ENCODE measurements around the gene ROBO2. TPM values are rescaled to one million over a fixed set of nuclear protein-coding genes. Genes with fewer than 3 reads are reported as not detected.

Gene ROBO2
- polyA plus RNA-seq, 1 donor from 2014 or later = 55.5 TPM

DNA sequence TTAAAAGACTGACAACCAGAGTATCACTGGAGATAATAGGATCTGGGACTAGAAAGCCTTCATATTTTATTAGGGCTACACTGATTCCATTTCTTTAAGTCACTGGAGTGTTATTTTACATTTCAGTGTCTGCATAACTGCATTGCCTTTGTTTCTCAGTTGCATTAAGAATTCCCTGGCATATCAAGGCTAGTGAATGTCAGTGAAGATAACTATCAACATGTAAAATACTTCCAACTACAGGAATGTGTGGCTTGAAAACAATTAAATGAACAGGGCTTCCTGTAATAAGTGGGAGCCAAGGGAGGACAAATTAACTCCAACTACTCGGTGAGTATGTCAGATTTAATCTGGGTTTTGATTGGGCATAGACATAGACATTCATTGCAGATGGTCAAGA, 628.5 kb downstream of the ROBO2 start:
- TF ChIP-seq, protein P1, sequence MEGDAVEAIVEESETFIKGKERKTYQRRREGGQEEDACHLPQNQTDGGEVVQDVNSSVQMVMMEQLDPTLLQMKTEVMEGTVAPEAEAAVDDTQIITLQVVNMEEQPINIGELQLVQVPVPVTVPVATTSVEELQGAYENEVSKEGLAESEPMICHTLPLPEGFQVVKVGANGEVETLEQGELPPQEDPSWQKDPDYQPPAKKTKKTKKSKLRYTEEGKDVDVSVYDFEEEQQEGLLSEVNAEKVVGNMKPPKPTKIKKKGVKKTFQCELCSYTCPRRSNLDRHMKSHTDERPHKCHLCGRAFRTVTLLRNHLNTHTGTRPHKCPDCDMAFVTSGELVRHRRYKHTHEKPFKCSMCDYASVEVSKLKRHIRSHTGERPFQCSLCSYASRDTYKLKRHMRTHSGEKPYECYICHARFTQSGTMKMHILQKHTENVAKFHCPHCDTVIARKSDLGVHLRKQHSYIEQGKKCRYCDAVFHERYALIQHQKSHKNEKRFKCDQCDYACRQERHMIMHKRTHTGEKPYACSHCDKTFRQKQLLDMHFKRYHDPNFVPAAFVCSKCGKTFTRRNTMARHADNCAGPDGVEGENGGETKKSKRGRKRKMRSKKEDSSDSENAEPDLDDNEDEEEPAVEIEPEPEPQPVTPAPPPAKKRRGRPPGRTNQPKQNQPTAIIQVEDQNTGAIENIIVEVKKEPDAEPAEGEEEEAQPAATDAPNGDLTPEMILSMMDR (IDR thresholded peaks at IDR 0.05; ENCODE audit: poor library complexity, severe bottlenecking) = no peak
- TF ChIP-seq REST (IDR thresholded peaks at IDR 0.05; ENCODE audit: borderline replicate concordance) = no peak
- TF ChIP-seq RAD21 (conservative IDR thresholded peaks at IDR 0.05) = peak; percentile 32
- H3K4me3 ChIP-seq (ENCODE audit: low read length) = peak overlapping the region; percentile 17
- H3K9me3 ChIP-seq (ENCODE audit: low read length) = no peaks in the 10 kb centered on the region
- peak overlapping the region; percentile 63 for H3K27ac ChIP-seq (ENCODE audit: low read length)
- no peaks in the 10 kb centered on the region for H3K36me3 ChIP-seq (ENCODE audit: insufficient read depth, low read length)
- no peaks in the 10 kb centered on the region for H3K9me2 ChIP-seq (ENCODE audit: insufficient read depth, low read length)
- no peaks in the 10 kb centered on the region for H3K79me2 ChIP-seq (replicated peaks; ENCODE audit: insufficient read depth, low read length)
- no peaks in the 10 kb centered on the region for H4K20me1 ChIP-seq (ENCODE audit: insufficient read depth)
- peak overlapping the region; percentile 13 for H3K9ac ChIP-seq (ENCODE audit: low read length)
- H3K4me2 ChIP-seq (ENCODE audit: low read length) = no peak overlapping the region
- H3F3A ChIP-seq (ENCODE audit: insufficient read depth, low read length, poor library complexity, severe bottlenecking) = no peaks in the 10 kb centered on the region
- no peaks in the 10 kb centered on the region for H3K27me3 ChIP-seq (ENCODE audit: insufficient read depth, low read depth, low read length)
- H2AFZ ChIP-seq (ENCODE audit: low read depth, low read length) = peak overlapping the region; percentile 10

- no peak for TF ChIP-seq EP300 (conservative IDR thresholded peaks at IDR 0.05; ENCODE audit: poor library complexity, severe bottlenecking)
- no peak for TF ChIP-seq RAD21 (conservative IDR thresholded peaks at IDR 0.05)
- no peak for TF ChIP-seq POLR2AphosphoS5 (IDR thresholded peaks at IDR 0.05)
- no peak for TF ChIP-seq REST (IDR thresholded peaks at IDR 0.05; ENCODE audit: borderline replicate concordance)
- TF ChIP-seq EZH2 (IDR thresholded peaks at IDR 0.05; ENCODE audit: borderline replicate concordance, insufficient read depth, low read length, poor library complexity, severe bottlenecking) = no peak
- no peak for TF ChIP-seq TAF1 (IDR thresholded peaks at IDR 0.05; ENCODE audit: low read depth)
- TF ChIP-seq, protein P1 (IDR thresholded peaks at IDR 0.05; ENCODE audit: poor library complexity, severe bottlenecking) = no peak
- TF ChIP-seq MXI1 (conservative IDR thresholded peaks at IDR 0.05; ENCODE audit: poor library complexity, severe bottlenecking) = no peak
- no peak for TF ChIP-seq SMC3 (conservative IDR thresholded peaks at IDR 0.05; ENCODE audit: poor library complexity)
- H3K4me3 ChIP-seq (ENCODE audit: low read length) = no peak overlapping the region
- no peak overlapping the region for H2AFZ ChIP-seq (ENCODE audit: low read depth, low read length)
- no peak overlapping the region for H3K27ac ChIP-seq (ENCODE audit: low read length)
- H3K4me2 ChIP-seq (ENCODE audit: low read length) = no peak overlapping the region
- H4K20me1 ChIP-seq (ENCODE audit: insufficient read depth) = no peaks in the 10 kb centered on the region
- H3K27me3 ChIP-seq (ENCODE audit: insufficient read depth, low read depth, low read length) = no peaks in the 10 kb centered on the region
- H3F3A ChIP-seq (ENCODE audit: insufficient read depth, low read length, poor library complexity, severe bottlenecking) = no peaks in the 10 kb centered on the region
- no peaks in the 10 kb centered on the region for H3K9me2 ChIP-seq (ENCODE audit: insufficient read depth, low read length)
- H3K9ac ChIP-seq (ENCODE audit: low read length) = no peak overlapping the region
- H3K36me3 ChIP-seq (ENCODE audit: insufficient read depth, low read length) = no peaks in the 10 kb centered on the region
- no peaks in the 10 kb centered on the region for H3K79me2 ChIP-seq (replicated peaks; ENCODE audit: insufficient read depth, low read length)
- H3K9me3 ChIP-seq (ENCODE audit: low read length) = no peaks in the 10 kb centered on the region
Observed at GRCh38 chr3:77672016-77672415, 632.1 kb downstream of the ROBO2 start.
